Activated CD4-positive, alpha-beta memory T cell treated with anti-CD3 and anti-CD28 coated beads, Interleukin-2, amount 10 ng/mL, durations not matched to agents 7 days and 5 days (primary cell): ENCODE results near the gene AFAP1. TPM values are rescaled to one million over a fixed set of nuclear protein-coding genes. Genes with fewer than 3 reads are reported as not detected.

Experiments used
- CTCF ChIA-PET: fragments of 350-600 bp; sonication (Branson Sonifier 250); formaldehyde crosslinking; loops from one replicate; lab custom pipeline; 2021; ENCODE audit warnings: antibody characterized with exemption, inconsistent platforms; lab: Charles Lee
- POLR2A ChIA-PET: fragments of 350-600 bp; sonication (Branson Sonifier 250); formaldehyde crosslinking; loops from one replicate; lab custom pipeline; 2021; ENCODE audit warnings: antibody characterized with exemption; lab: Charles Lee
- DNase-seq: peaks from one replicate; pipeline ENCODE4 v3.0.0-alpha.2; 2020
- H3K27ac Mint-ChIP-seq: one replicate; pipeline ENCODE4 v1.8.0; 2021; ENCODE audit warnings: mild to moderate bottlenecking, mixed read lengths
- H3K27me3 Mint-ChIP-seq: one replicate; pipeline ENCODE4 v1.8.0; 2021; ENCODE audit warnings: mixed read lengths
- H3K36me3 Mint-ChIP-seq: one replicate; pipeline ENCODE4 v1.8.0; 2021; ENCODE audit warnings: low read depth, mixed read lengths
- H3K4me1 Mint-ChIP-seq: one replicate; pipeline ENCODE4 v1.8.0; 2021; ENCODE audit warnings: mixed read lengths
- H3K4me3 Mint-ChIP-seq: one replicate; pipeline ENCODE4 v1.8.0; 2021; ENCODE audit warnings: mild to moderate bottlenecking, mixed read lengths
- H3K9me3 Mint-ChIP-seq: one replicate; pipeline ENCODE4 v1.8.0; 2021; ENCODE audit warnings: mixed read lengths
- total RNA-seq, 2 experiments: library from RNA; stranded (reverse); gene quantifications; one replicate each; pipeline ENCODE4 v1.2.3, GENCODE V29; 2021

Gene AFAP1
- total RNA-seq, 2 experiments from 2014 or later, result 5.9 to 6.5 TPM

- CTCF ChIA-PET, result no interaction called here
- POLR2A ChIA-PET, result no interaction called here
- Mint-ChIP-seq H3K27ac (no peak overlapping the region), H3K9me3 (peaks cover 4% of the 10 kb centered on the region), H3K4me3 (no peak overlapping the region), H3K27me3 (peaks cover 10% of the 10 kb centered on the region), H3K36me3 (no peaks in the 10 kb centered on the region), H3K4me1 (peaks cover 25% of the 10 kb centered on the region)
- DNase-seq, result no peak
These were observed 78.2 kb downstream of the AFAP1 start for GRCh38 chr4:7861440-7861881.

- POLR2A ChIA-PET, result no interaction called here
- H3K4me3 Mint-ChIP-seq, result no peak overlapping the region
- H3K4me1 Mint-ChIP-seq, result peaks cover 31% of the 10 kb centered on the region
- no peak overlapping the region for H3K27ac Mint-ChIP-seq
- H3K27me3 Mint-ChIP-seq, result peaks cover 10% of the 10 kb centered on the region
- H3K9me3 Mint-ChIP-seq, result peaks cover 4% of the 10 kb centered on the region
- H3K36me3 Mint-ChIP-seq, result no peaks in the 10 kb centered on the region
- no peak for DNase-seq
- CTCF ChIA-PET, result no interaction called here
These were observed 79.0 kb downstream of the AFAP1 start for GRCh38 chr4:7860600-7861163.

- ChIA-PET CTCF (interaction anchor here (0.6 kb wide), 1 partner anchor 556 kb away, joined by 4 read pairs; no protein-coding TSS in a partner anchor), POLR2A (no interaction called here)
- H3K4me1 Mint-ChIP-seq, result peaks cover 41% of the 10 kb centered on the region
- H3K9me3 Mint-ChIP-seq, result peaks cover 4% of the 10 kb centered on the region
- no peak overlapping the region for H3K27ac Mint-ChIP-seq
- H3K36me3 Mint-ChIP-seq, result peaks cover under 1% of the 10 kb centered on the region
- peaks cover 11% of the 10 kb centered on the region for H3K27me3 Mint-ChIP-seq
- no peak for DNase-seq
- H3K4me3 Mint-ChIP-seq, result no peak overlapping the region
These were observed 80.3 kb downstream of the AFAP1 start for GRCh38 chr4:7859326-7859725.

- H3K4me3 Mint-ChIP-seq, result no peak overlapping the region
- POLR2A ChIA-PET, result no interaction called here
- no peak overlapping the region for H3K27ac Mint-ChIP-seq
- CTCF ChIA-PET, result no interaction called here
- peaks cover 18% of the 10 kb centered on the region for H3K27me3 Mint-ChIP-seq
- H3K4me1 Mint-ChIP-seq, result peaks cover 48% of the 10 kb centered on the region
- no peaks in the 10 kb centered on the region for H3K9me3 Mint-ChIP-seq
- DNase-seq, result no peak
- peaks cover 7% of the 10 kb centered on the region for H3K36me3 Mint-ChIP-seq
These were observed 81.2 kb downstream of the AFAP1 start for GRCh38 chr4:7858498-7858897.

GRCh38 chr4:7857993-7858392 is 81.7 kb downstream of the AFAP1 start:
- no peak for DNase-seq
- Mint-ChIP-seq H3K27ac (no peak overlapping the region), H3K27me3 (peaks cover 19% of the 10 kb centered on the region), H3K9me3 (no peaks in the 10 kb centered on the region), H3K36me3 (peaks cover 8% of the 10 kb centered on the region), H3K4me3 (no peak overlapping the region), H3K4me1 (peaks cover 51% of the 10 kb centered on the region)
- ChIA-PET POLR2A (no interaction called here), CTCF (no interaction called here)

GRCh38 chr4:7857238-7857701 is 82.4 kb downstream of the AFAP1 start:
- no peak for DNase-seq
- Mint-ChIP-seq H3K27me3 (peaks cover 19% of the 10 kb centered on the region), H3K36me3 (peaks cover 11% of the 10 kb centered on the region), H3K4me1 (peaks cover 56% of the 10 kb centered on the region), H3K4me3 (no peak overlapping the region), H3K9me3 (no peaks in the 10 kb centered on the region), H3K27ac (peak overlapping the region; percentile 52)
- POLR2A ChIA-PET, result no interaction called here
- CTCF ChIA-PET, result interaction anchor here (0.9 kb wide), 1 partner anchor 53 kb away, joined by 6 read pairs; no protein-coding TSS in a partner anchor

GRCh38 chr4:7855731-7856130 is 83.9 kb downstream of the AFAP1 start:
- CTCF ChIA-PET, result interaction anchor here (0.7 kb wide), 1 partner anchor 53 kb away, joined by 4 read pairs; no protein-coding TSS in a partner anchor
- DNase-seq, result no peak
- Mint-ChIP-seq H3K27ac (peak overlapping the region; percentile 23), H3K9me3 (no peaks in the 10 kb centered on the region), H3K4me1 (peaks cover 68% of the 10 kb centered on the region), H3K36me3 (peaks cover 13% of the 10 kb centered on the region), H3K27me3 (peaks cover 21% of the 10 kb centered on the region), H3K4me3 (peak overlapping the region; percentile 21)
- POLR2A ChIA-PET, result interaction anchor here (1.2 to 1.6 kb wide), 4 partner anchors 9 to 34 kb away, joined by 3 to 15 read pairs (median 3); no protein-coding TSS in a partner anchor

GRCh38 chr4:7854697-7855370 is 84.8 kb downstream of the AFAP1 start:
- CTCF ChIA-PET, result interaction anchor here (0.7 to 1.4 kb wide), 5 partner anchors 9 to 52 kb away, joined by 3 to 8 read pairs (median 6); no protein-coding TSS in a partner anchor
- peak; percentile 82 for DNase-seq
- H3K4me1 Mint-ChIP-seq, result peaks cover 76% of the 10 kb centered on the region
- peaks cover 15% of the 10 kb centered on the region for H3K36me3 Mint-ChIP-seq
- H3K4me3 Mint-ChIP-seq, result peak overlapping the region; percentile 25
- no peaks in the 10 kb centered on the region for H3K9me3 Mint-ChIP-seq
- POLR2A ChIA-PET, result interaction anchor here (0.7 to 1.8 kb wide), 13 partner anchors 9 to 95 kb away, joined by 3 to 15 read pairs (median 3); no protein-coding TSS in a partner anchor
- peaks cover 21% of the 10 kb centered on the region for H3K27me3 Mint-ChIP-seq
- H3K27ac Mint-ChIP-seq, result peak overlapping the region; percentile 88

- Mint-ChIP-seq H3K27ac (peak overlapping the region; percentile 88), H3K27me3 (peaks cover 21% of the 10 kb centered on the region), H3K9me3 (no peaks in the 10 kb centered on the region), H3K36me3 (peaks cover 19% of the 10 kb centered on the region), H3K4me3 (no peak overlapping the region), H3K4me1 (peaks cover 80% of the 10 kb centered on the region)
- POLR2A ChIA-PET, result interaction anchor here (1.1 to 1.8 kb wide), 9 partner anchors 12 to 85 kb away, joined by 3 to 15 read pairs (median 4); no protein-coding TSS in a partner anchor
- no peak for DNase-seq
- CTCF ChIA-PET, result interaction anchor here (0.9 to 1.4 kb wide), 4 partner anchors 9 to 50 kb away, joined by 3 to 8 read pairs (median 6); no protein-coding TSS in a partner anchor
These were observed 85.4 kb downstream of the AFAP1 start for GRCh38 chr4:7854216-7854615.

GRCh38 chr4:7853271-7853670 is 86.4 kb downstream of the AFAP1 start:
- POLR2A ChIA-PET, result interaction anchor here (1.1 kb wide), 1 partner anchor 86 kb away, joined by 4 read pairs; no protein-coding TSS in a partner anchor
- CTCF ChIA-PET, result interaction anchor here (0.8 kb wide), 1 partner anchor 48 kb away, joined by 3 read pairs; no protein-coding TSS in a partner anchor
- Mint-ChIP-seq H3K36me3 (peaks cover 19% of the 10 kb centered on the region), H3K27me3 (peaks cover 21% of the 10 kb centered on the region), H3K27ac (no peak overlapping the region), H3K4me1 (peaks cover 78% of the 10 kb centered on the region), H3K4me3 (no peak overlapping the region), H3K9me3 (no peaks in the 10 kb centered on the region)
- no peak for DNase-seq

- Mint-ChIP-seq H3K27me3 (peaks cover 19% of the 10 kb centered on the region), H3K9me3 (no peaks in the 10 kb centered on the region), H3K36me3 (peaks cover 19% of the 10 kb centered on the region), H3K4me3 (no peak overlapping the region), H3K27ac (no peak overlapping the region), H3K4me1 (peaks cover 73% of the 10 kb centered on the region)
- POLR2A ChIA-PET, result no interaction called here
- DNase-seq, result no peak
- CTCF ChIA-PET, result no interaction called here
These were observed 87.0 kb downstream of the AFAP1 start for GRCh38 chr4:7852568-7853185.

- peaks cover 54% of the 10 kb centered on the region for H3K4me1 Mint-ChIP-seq
- H3K36me3 Mint-ChIP-seq, result peaks cover 19% of the 10 kb centered on the region
- no peak overlapping the region for H3K27ac Mint-ChIP-seq
These were observed 89.2 kb downstream of the AFAP1 start for GRCh38 chr4:7850489-7850888.

More at GRCh38 chr4:7850489-7850888, 89.2 kb downstream of the AFAP1 start:
- Mint-ChIP-seq H3K9me3 (no peaks in the 10 kb centered on the region), H3K27me3 (peaks cover 11% of the 10 kb centered on the region), H3K4me3 (no peak overlapping the region)
- no peak for DNase-seq
- POLR2A ChIA-PET, result no interaction called here
- CTCF ChIA-PET, result interaction anchor here (1.4 to 1.7 kb wide), 2 partner anchors 46 to 49 kb away, joined by 5 to 6 read pairs; no protein-coding TSS in a partner anchor
